ENCODE results near the gene LIPC.

LIPC gene

DNA sequence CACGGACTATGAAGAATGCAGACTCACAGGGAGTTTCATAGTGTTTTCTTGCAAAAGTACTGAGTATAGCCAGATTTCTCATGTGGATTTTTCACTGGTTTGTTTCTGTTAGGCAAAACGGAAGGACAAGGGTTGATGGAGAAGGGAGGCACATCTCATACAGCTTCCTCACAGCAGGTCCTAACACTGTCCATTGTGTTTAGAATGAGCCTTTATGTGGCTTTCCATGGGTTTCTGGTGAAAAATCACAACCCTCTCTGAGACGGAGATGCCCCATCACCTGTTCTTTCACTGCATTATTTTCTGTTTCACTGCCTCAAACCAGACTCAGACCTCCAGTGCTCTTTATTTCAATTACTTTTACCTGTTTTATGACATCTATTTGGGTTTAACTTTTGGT, 25.0 kb upstream of the LIPC start:
- DNase-seq (ENCODE audit: low spot score), result no peak

- DNase-seq (ENCODE audit: low spot score), result peak; percentile 99
Measured at GRCh38 chr15:58407236-58407775, 24.5 kb upstream of the LIPC start.

GRCh38 chr15:58407778-58408177, 24.0 kb upstream of the LIPC start:
- DNase-seq (ENCODE audit: low spot score), result no peak

DNA sequence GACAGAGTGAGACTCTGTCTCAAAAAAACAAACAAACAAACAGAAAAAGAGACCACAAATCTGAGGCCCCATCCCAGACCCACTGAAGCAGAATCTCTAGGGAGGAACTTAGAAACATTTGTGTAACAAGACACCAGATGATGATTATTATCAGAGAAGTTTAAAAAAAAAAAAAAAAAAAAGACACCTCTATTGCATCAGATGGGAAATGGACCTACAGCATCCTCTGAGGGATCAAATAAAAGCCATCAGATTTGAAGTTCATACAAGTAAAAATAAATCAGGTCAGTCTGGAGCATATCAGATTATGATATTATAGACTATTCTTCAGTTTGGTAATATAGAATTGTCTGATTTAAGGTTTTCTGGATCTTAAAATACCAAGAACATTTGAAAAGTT, 21.9 kb upstream of the LIPC start:
- no peak for DNase-seq (ENCODE audit: low spot score)

GRCh38 chr15:58410353-58410752, 21.4 kb upstream of the LIPC start:
- peak; percentile 79 for DNase-seq (ENCODE audit: low spot score)

GRCh38 chr15:58413253-58413652, 18.5 kb upstream of the LIPC start:
- DNase-seq (ENCODE audit: low spot score), result no peak

DNA sequence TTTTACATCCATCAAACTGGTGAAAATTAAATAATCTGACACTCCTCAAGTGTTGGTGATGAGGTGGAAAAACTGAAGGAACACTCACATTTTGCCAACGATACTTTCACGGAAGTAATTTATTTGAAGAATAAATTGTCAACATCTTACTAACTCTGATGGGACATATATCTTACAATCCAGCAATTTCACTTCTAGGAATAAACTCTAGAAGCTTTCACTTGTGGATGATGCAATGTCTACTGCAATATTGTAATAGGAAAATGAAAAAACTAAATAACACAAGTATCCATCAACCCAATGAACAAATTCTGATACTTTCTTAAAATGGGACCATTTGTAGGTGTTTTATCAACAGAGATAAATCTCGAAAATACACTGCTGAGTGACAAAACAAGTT, 16.2 kb upstream of the LIPC start:
- no peak for DNase-seq (ENCODE audit: low spot score)

GRCh38 chr15:58416963-58417362, 14.8 kb upstream of the LIPC start:
- DNase-seq (ENCODE audit: low spot score), result no peak

GRCh38 chr15:58418135-58418534, 13.7 kb upstream of the LIPC start:
- DNase-seq (ENCODE audit: low spot score), result no peak

GRCh38 chr15:58419803-58420524, 11.8 kb upstream of the LIPC start:
- no peak for DNase-seq (ENCODE audit: low spot score)

DNA sequence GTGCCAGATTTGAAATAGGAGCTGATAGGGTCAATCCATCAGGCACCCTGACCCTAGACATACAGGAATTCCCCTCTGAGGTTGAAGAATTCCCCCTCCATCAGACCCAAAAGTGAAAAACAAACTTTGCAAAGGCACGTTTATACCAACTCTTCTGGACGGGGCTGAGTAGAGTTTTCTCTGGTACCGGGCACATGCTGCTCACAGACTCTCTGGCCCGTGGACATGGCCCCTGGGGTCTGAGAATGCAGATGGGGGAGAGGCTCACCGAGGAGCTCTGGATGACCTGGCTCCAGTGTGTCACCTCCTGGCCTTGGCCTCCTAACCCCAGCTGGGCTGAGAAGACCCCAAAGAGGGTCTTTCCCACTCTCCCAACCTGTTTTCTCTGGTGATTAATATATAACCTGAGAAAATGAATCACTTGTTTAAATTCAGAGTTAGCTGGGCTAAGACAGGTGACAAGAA, 11.2 kb upstream of the LIPC start:
- DNase-seq (ENCODE audit: low spot score), result no peak

DNA sequence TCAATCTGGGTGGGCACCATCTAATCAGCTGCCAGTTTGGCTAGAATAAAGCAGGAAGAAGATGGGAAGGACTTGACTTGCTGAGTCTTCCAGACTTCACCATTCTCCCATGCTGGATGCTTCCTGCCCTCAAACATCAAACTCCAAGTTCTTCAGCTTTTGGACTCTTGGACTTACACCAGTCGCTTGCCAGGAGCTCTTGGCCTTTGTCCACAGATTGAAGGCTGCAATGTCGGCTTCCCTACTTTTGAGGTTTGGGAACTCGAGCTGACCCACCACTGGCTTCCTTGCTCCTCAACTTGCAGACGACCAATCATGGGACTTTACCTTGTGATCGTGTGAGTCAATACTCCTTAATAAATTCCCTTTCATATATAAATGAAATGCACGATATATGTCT, 8.6 kb upstream of the LIPC start:
- no peak for DNase-seq (ENCODE audit: low spot score)

GRCh38 chr15:58423831-58424608, 7.8 kb upstream of the LIPC start:
- DNase-seq (ENCODE audit: low spot score), result no peak

DNA sequence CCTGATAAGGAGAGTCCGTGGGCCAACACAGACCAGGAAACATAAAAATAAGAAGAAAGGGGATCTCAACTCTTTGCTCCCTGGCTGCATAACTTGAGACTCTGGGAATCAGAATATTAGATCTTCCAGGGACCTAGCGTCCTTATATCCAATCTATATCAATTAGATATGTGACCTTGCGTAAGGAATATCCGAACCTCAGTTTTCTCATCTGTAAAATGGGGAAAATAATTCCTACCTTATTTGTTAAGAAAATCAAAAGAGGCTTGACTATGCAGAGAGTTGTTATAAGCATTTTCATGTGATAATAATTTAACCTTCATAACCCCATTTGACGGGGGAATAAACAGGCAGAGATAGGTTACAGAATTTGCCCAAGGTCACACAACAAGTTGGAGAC, 7.1 kb upstream of the LIPC start:
- DNase-seq (ENCODE audit: low spot score), result no peak

DNA sequence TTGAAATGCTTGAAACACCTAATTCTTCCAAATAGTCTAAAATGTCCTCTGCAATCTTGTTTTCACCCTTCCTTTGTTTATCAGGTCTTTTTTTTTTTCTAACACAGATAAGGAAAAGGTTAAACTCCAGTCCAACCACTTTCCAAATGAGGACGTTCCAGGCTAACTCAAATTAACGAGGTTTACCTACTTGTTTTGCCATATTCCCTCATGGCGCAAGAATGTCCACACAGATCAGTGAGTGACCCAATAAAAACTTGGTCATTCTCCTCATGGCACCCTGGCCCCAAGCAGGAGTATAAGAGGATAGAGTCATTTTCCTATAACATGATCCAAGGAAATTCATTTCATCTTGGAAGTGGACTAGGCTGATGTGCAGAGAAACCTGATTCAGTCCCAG, 6.6 kb upstream of the LIPC start:
- DNase-seq (ENCODE audit: low spot score), result no peak

- no peak for DNase-seq (ENCODE audit: low spot score)
Measured at GRCh38 chr15:58425834-58426233, 6.0 kb upstream of the LIPC start.

- peak; percentile 36 for DNase-seq (ENCODE audit: low spot score)
Measured at GRCh38 chr15:58426501-58426900, 5.3 kb upstream of the LIPC start.

DNA sequence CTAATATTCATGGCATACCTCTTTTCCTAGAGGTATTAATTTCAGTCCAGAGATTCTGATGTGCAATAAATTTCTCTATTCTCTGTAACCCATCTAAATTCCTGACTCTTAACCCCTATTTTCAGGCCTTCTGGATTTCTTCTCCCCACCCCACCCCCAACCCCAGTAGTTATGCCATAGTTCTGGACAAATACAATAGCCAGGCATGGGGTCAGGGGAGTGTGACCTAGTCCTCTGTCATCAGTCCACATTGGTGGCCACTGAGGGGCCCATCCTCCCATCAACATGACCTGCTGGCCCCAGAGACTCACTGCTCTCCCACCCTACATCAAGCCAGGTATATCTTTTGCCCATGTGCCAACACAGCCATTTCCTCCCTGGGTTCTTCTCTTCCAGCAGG, 3.8 kb upstream of the LIPC start:
- no peak for DNase-seq (ENCODE audit: low spot score)

- DNase-seq (ENCODE audit: low spot score), result no peak
Measured at GRCh38 chr15:58430224-58430787, 1.5 kb upstream of the LIPC start.

GRCh38 chr15:58432401-58432800, 610 bp downstream of the LIPC start:
- DNase-seq (ENCODE audit: low spot score), result no peak

DNA sequence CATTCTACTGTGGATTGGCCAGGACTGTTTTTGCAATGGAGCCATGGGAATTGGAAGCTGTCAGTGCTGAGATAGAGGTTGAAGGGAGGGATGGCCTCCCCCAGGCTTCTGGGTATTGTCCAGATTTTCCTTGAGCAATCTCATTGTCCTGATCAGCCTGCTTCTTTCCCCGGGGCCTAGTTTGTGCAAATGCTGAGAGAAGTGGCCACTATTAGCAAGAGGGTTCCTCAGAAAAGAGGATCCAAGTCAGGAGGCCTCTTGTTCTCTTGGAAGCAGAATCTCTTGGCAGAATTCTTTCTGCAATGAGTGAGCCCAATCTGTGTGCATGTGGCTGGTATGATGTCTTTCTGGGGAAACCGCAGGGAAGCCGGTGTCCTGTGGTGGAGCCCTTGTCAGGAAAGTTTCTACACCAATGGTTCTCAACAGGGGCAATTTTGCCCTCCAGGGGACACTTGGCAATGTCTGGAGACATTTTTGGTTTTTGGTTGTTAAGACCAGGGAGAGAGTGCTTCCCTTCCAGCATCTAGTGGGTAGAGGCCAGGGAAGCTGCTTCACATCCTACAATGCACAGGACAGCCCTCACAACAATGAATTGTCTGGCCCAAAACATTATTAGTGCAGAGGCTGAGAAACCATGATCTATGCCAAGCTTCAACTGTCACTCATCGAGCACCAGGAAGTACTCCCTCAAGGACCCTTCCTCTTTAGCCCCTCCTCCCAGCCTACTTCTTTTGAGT, 2.0 kb downstream of the LIPC start:
- peak; percentile 54 for DNase-seq (ENCODE audit: low spot score)

GRCh38 chr15:58434334-58434875, 2.6 kb downstream of the LIPC start:
- no peak for DNase-seq (ENCODE audit: low spot score)
